GM12892 (cell line): ENCODE data around the gene GFRA1.

Experiments
- POLR2A ChIP-seq: IDR thresholded peaks from 2 replicates; pipeline ENCODE4 v1.6.1; 2011; ENCODE audit warnings: low read depth, low read length, control low read depth
- POLR2AphosphoS5 ChIP-seq: IDR thresholded peaks from 2 replicates; pipeline ENCODE4 v1.6.1; 2011; ENCODE audit warnings: low read depth, low read length, control low read depth
- TAF1 ChIP-seq: IDR thresholded peaks from 2 replicates; pipeline ENCODE4 v1.6.1; 2011; ENCODE audit warnings: low read depth, mild to moderate bottlenecking, control low read depth, low read length, borderline replicate concordance

- TF ChIP-seq POLR2A (no peak), POLR2AphosphoS5 (no peak), TAF1 (no peak)
Observed at GRCh38 chr10:116139886-116140285, 133.1 kb downstream of the GFRA1 start.
